SK-N-SH (cell line): ENCODE results near the gene ZNF580.

ENCODE experiments used
- CHD2 ChIP-seq: fragments of 150-350 bp; IDR thresholded peaks from 2 replicates; pipeline ENCODE4 v1.6.1; 2018; ENCODE audit warnings: low read length; ENCODE audit not compliant: partially characterized antibody
- CTCF ChIP-seq: fragments of 200-600 bp; sonication (generic); IDR thresholded peaks from 2 replicates; pipeline ENCODE4 v1.6.1; 2017; ENCODE audit warnings: antibody characterized with exemption, mild to moderate bottlenecking, moderate library complexity
- EP300 ChIP-seq, 2 experiments: IDR thresholded peaks; 2 replicates each; pipeline versions ENCODE4 v1.4.0 to v1.6.1; 2012; ENCODE audit warnings: borderline replicate concordance in 1 of 2, low read depth in 1 of 2, low read length in 1 of 2
- FOXJ3 ChIP-seq: sonication (generic); formaldehyde crosslinking; IDR thresholded peaks from 2 replicates; pipeline ENCODE4 v1.5.1; 2020; ENCODE audit warnings: mild to moderate bottlenecking, missing genetic modification reagents
- GATA2 ChIP-seq: sonication (generic); formaldehyde crosslinking; IDR thresholded peaks from 2 replicates; pipeline ENCODE4 v1.5.0; 2020; ENCODE audit warnings: mild to moderate bottlenecking, missing genetic modification reagents
- MAX ChIP-seq: IDR thresholded peaks from 2 replicates; pipeline ENCODE4 v1.4.0; 2012; ENCODE audit warnings: low read depth
- MXI1 ChIP-seq: IDR thresholded peaks from 2 replicates; pipeline ENCODE4 v1.6.1; 2012; ENCODE audit warnings: mild to moderate bottlenecking, low read depth, low read length, improper control_type of control experiment
- POLR2AphosphoS5 ChIP-seq: IDR thresholded peaks from 2 replicates; pipeline ENCODE4 v1.6.1; 2012; ENCODE audit warnings: low read depth, low read length
- REST ChIP-seq: IDR thresholded peaks from 2 replicates; pipeline ENCODE4 v1.6.1; 2012; ENCODE audit warnings: mild to moderate bottlenecking, low read depth, low read length, moderate library complexity
- RFX5 ChIP-seq: IDR thresholded peaks from 2 replicates; pipeline ENCODE4 v1.6.1; 2012; ENCODE audit warnings: mild to moderate bottlenecking, improper control_type of control experiment, low read length
- TAF1 ChIP-seq: IDR thresholded peaks from 2 replicates; pipeline ENCODE4 v1.6.1; 2012; ENCODE audit warnings: low read depth, mild to moderate bottlenecking, low read length, moderate library complexity, borderline replicate concordance
- YY1 ChIP-seq: IDR thresholded peaks from 2 replicates; pipeline ENCODE4 v1.4.0; 2012; ENCODE audit warnings: low read depth, mild to moderate bottlenecking
- ZBTB33 ChIP-seq: IDR thresholded peaks from 2 replicates; pipeline ENCODE4 v1.4.0; 2012; ENCODE audit warnings: low read depth, borderline replicate concordance

- no peak for TF ChIP-seq REST
- no peak for TF ChIP-seq CTCF
- no peak for TF ChIP-seq TAF1
- no peak for TF ChIP-seq POLR2AphosphoS5
- no peak for TF ChIP-seq RFX5
- TF ChIP-seq EP300 (IDR thresholded peaks at IDR 0.05; ENCODE audit: borderline replicate concordance in 1 of 2, low read depth in 1 of 2, low read length in 1 of 2): no peak
- TF ChIP-seq MAX: no peak
- no peak for TF ChIP-seq YY1
- TF ChIP-seq FOXJ3 (CRISPR knock-in tag): no peak
- no peak for TF ChIP-seq GATA2 (CRISPR knock-in tag)
- TF ChIP-seq ZBTB33: no peak
- no peak for TF ChIP-seq CHD2
- TF ChIP-seq MXI1: no peak
Observed at GRCh38 chr19:55677572-55678028, 36.8 kb downstream of the ZNF580 start.
